Endothelial cell (in vitro differentiated cells): ENCODE results near the gene KAZN. TPM values are rescaled to one million over a fixed set of nuclear protein-coding genes. Genes with fewer than 3 reads are reported as not detected.
A peak's percentile ranks its signal among the peaks of the same experiment; 100 is the strongest.

Experiments used
- DNase-seq: peaks from one replicate; pipeline ENCODE4 v3.0.0; 2021; ENCODE audit warnings: low spot score
- H3K27ac Mint-ChIP-seq: one replicate; pipeline ENCODE4 v1.8.0; 2021; ENCODE audit warnings: mixed read lengths, inconsistent platforms; ENCODE audit not compliant: unreplicated experiment
- H3K27me3 Mint-ChIP-seq: one replicate; pipeline ENCODE4 v1.8.0; 2021; ENCODE audit warnings: mild to moderate bottlenecking, moderate library complexity, mixed read lengths, inconsistent platforms; ENCODE audit not compliant: unreplicated experiment
- H3K36me3 Mint-ChIP-seq: one replicate; pipeline ENCODE4 v1.8.0; 2021; ENCODE audit warnings: mild to moderate bottlenecking, low read depth, mixed read lengths, inconsistent platforms; ENCODE audit not compliant: unreplicated experiment
- H3K4me1 Mint-ChIP-seq: one replicate; pipeline ENCODE4 v1.8.0; 2021; ENCODE audit warnings: mild to moderate bottlenecking, mixed read lengths, inconsistent platforms; ENCODE audit not compliant: unreplicated experiment
- H3K4me3 Mint-ChIP-seq: one replicate; pipeline ENCODE4 v1.8.0; 2021; ENCODE audit warnings: mild to moderate bottlenecking, mixed read lengths, inconsistent platforms; ENCODE audit not compliant: unreplicated experiment
- H3K9me3 Mint-ChIP-seq: one replicate; pipeline ENCODE4 v1.8.0; 2021; ENCODE audit warnings: mixed read lengths, inconsistent platforms; ENCODE audit not compliant: unreplicated experiment
- CTCF ChIP-seq: fragments of 200-600 bp; sonication (generic); IDR thresholded peaks from one replicate; pipeline ENCODE4 v1.5.0; 2021; ENCODE audit warnings: antibody characterized with exemption; ENCODE audit not compliant: unreplicated experiment
- total RNA-seq: library from RNA; stranded (reverse); fragmentation: NEBNext Ultra II Directional; extraction: Animal tissue kit (Norgen Biotek cat#: 25700); gene quantifications from one replicate; pipeline ENCODE4 v1.2.1, GENCODE V29; 2021; ENCODE audit not compliant: unreplicated experiment

Gene KAZN
- total RNA-seq, 1 donor from 2014 or later, result 10.1 TPM

GRCh38 chr1:15007842-15008241 lies 409.4 kb downstream of the KAZN start:
- peaks cover 6% of the 10 kb centered on the region for H3K27me3 Mint-ChIP-seq
- no peak for DNase-seq
- no peaks in the 10 kb centered on the region for H3K36me3 Mint-ChIP-seq
- no peak for TF ChIP-seq CTCF
- no peaks in the 10 kb centered on the region for H3K9me3 Mint-ChIP-seq
- H3K4me1 Mint-ChIP-seq, result peaks cover 45% of the 10 kb centered on the region
- H3K4me3 Mint-ChIP-seq, result no peak overlapping the region
- peak overlapping the region; percentile 99 for H3K27ac Mint-ChIP-seq

GRCh38 chr1:15008783-15009729 lies 410.6 kb downstream of the KAZN start:
- Mint-ChIP-seq H3K9me3 (no peaks in the 10 kb centered on the region), H3K36me3 (no peaks in the 10 kb centered on the region), H3K4me1 (peaks cover 41% of the 10 kb centered on the region), H3K27me3 (peaks cover 10% of the 10 kb centered on the region), H3K27ac (peak overlapping the region; percentile 99), H3K4me3 (no peak overlapping the region)
- no peak for TF ChIP-seq CTCF
- peak; percentile 26 for DNase-seq

GRCh38 chr1:15011160-15011559 lies 412.7 kb downstream of the KAZN start:
- no peak for DNase-seq
- H3K27me3 Mint-ChIP-seq, result peaks cover 10% of the 10 kb centered on the region
- TF ChIP-seq CTCF, result no peak
- no peak overlapping the region for H3K4me3 Mint-ChIP-seq
- H3K27ac Mint-ChIP-seq, result no peak overlapping the region
- H3K9me3 Mint-ChIP-seq, result no peaks in the 10 kb centered on the region
- peaks cover 32% of the 10 kb centered on the region for H3K4me1 Mint-ChIP-seq
- no peaks in the 10 kb centered on the region for H3K36me3 Mint-ChIP-seq

GRCh38 chr1:15011661-15012060 lies 413.2 kb downstream of the KAZN start:
- H3K9me3 Mint-ChIP-seq, result no peaks in the 10 kb centered on the region
- H3K36me3 Mint-ChIP-seq, result no peaks in the 10 kb centered on the region
- peaks cover 27% of the 10 kb centered on the region for H3K4me1 Mint-ChIP-seq
- no peak for DNase-seq
- TF ChIP-seq CTCF, result no peak
- no peak overlapping the region for H3K4me3 Mint-ChIP-seq
- no peak overlapping the region for H3K27ac Mint-ChIP-seq
- peaks cover 10% of the 10 kb centered on the region for H3K27me3 Mint-ChIP-seq

GRCh38 chr1:15012822-15013221 lies 414.3 kb downstream of the KAZN start:
- no peaks in the 10 kb centered on the region for H3K9me3 Mint-ChIP-seq
- H3K4me3 Mint-ChIP-seq, result peak overlapping the region; percentile 37
- peaks cover 7% of the 10 kb centered on the region for H3K27me3 Mint-ChIP-seq
- peak overlapping the region; percentile 36 for H3K27ac Mint-ChIP-seq
- H3K36me3 Mint-ChIP-seq, result no peaks in the 10 kb centered on the region
- no peak for DNase-seq
- H3K4me1 Mint-ChIP-seq, result peaks cover 23% of the 10 kb centered on the region
- TF ChIP-seq CTCF, result no peak
